GM10266 (cell line): ENCODE data around the gene MRPL49.

ENCODE experiments used
- DNase-seq: peaks from one replicate; pipeline ENCODE4 v3.0.0; 2012; ENCODE audit errors: extremely low spot score
- TF ChIP-seq, protein P1 (sequence below): IDR thresholded peaks from 2 replicates; pipeline ENCODE4 v1.5.1; 2012; ENCODE audit warnings: mild to moderate bottlenecking, low read depth; ENCODE audit not compliant: control insufficient read depth, insufficient read depth; ENCODE audit errors: missing control alignments

Gene MRPL49

DNA sequence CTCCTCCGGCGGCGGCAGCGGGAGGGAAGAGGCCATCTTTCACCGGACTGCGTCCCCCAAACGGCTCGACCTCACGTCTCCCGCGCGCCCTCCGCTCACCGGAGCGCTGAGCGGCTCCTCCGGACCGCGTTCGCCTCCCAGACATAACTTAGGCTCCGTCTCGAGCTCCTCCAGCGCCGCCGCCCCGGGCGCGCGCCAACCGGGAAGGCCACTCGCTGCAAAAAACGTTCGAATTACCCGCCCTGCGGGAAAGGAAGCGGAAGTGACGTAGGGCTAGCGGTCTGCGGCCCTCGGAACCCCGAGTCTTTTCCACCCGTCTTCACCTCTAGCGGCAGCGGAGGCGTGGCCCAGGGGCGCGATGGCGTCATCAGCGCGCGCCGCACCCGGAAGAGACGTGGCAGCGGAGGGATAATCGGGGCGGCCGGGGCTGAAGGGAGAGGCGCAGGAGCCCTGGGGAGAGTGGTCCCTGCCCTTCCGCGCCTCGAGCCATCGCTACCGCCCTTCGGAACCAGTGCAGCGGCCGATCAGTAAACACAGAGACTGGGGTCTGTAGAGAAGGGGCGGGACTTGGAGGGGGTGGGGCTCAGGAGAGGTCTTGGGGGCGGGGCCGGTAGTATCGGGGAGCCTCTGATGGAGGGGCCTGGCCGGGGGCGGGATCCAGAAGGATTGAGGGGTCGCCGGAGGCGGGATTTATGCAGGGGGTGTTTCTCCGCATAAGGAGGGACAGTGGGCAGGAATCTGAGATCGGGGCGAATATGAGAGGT is 38.1 kb upstream of the MRPL49 start, which contains the start of the genes CDCA5 and ZFPL1:
Gene CDCA5, minus strand, starts transcription at position 207 of the 764 bp plus-strand sequence. Its CDS starts 62 bp downstream, at position 145.
Gene ZFPL1, plus strand, starts transcription at position 389 of the 764 bp plus-strand sequence. CDS start 477 bp downstream, outside the sequence.
- DNase-seq: peak; percentile 98
- TF ChIP-seq, protein P1, sequence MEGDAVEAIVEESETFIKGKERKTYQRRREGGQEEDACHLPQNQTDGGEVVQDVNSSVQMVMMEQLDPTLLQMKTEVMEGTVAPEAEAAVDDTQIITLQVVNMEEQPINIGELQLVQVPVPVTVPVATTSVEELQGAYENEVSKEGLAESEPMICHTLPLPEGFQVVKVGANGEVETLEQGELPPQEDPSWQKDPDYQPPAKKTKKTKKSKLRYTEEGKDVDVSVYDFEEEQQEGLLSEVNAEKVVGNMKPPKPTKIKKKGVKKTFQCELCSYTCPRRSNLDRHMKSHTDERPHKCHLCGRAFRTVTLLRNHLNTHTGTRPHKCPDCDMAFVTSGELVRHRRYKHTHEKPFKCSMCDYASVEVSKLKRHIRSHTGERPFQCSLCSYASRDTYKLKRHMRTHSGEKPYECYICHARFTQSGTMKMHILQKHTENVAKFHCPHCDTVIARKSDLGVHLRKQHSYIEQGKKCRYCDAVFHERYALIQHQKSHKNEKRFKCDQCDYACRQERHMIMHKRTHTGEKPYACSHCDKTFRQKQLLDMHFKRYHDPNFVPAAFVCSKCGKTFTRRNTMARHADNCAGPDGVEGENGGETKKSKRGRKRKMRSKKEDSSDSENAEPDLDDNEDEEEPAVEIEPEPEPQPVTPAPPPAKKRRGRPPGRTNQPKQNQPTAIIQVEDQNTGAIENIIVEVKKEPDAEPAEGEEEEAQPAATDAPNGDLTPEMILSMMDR: no peak

DNA sequence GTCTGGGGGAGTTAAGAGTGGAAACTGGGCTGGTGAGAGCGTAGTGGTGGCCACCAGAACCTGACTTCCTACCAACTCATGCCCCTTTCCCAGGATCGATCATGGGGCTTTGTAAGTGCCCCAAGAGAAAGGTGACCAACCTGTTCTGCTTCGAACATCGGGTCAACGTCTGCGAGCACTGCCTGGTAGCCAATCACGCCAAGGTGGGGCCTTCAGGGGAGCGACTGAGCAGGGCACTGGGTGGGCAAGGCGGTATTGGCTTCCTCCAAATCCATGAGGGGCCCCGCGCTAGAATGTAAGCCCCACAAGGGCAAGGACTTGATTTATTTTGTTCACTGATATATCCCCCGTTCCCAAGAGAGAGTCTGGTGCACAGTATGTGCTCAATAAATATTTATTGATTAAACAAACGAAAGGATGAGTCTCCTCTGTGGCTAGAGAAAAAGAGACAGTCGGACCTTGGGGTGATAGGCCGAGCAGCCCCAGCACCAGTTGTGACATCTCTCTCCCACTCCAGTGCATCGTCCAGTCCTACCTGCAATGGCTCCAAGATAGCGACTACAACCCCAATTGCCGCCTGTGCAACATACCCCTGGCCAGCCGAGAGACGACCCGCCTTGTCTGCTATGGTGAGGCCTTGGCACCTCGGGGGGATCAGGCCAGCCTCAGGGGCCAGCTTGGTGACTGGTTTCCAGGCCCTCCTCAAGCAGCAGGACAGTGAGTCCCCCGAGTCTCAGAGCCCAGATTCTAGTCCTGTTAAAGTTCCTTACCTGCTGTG is 37.3 kb upstream of the MRPL49 start:
- TF ChIP-seq, protein P1: no peak
- DNase-seq: no peak

DNA sequence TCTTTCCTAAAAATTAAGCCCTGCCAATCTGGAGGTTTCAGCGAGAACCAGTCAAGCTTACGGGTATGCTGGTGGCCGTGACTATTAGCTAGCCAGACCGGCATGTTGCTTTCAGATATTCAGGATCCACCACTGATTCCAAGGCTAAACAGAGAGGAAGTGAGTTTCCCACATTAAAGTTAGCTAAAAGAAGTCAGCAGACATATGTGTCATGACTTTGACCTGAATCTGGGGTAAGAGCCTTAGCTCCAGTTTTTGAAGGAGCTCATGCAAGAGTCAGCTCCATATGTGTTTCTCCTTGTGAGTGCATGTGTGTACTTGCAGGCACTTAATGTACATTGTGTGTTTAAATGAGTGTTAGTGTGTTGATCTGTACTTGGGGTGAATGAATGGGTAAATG is 36.7 kb upstream of the MRPL49 start:
- TF ChIP-seq, protein P1: no peak
- no peak for DNase-seq

DNA sequence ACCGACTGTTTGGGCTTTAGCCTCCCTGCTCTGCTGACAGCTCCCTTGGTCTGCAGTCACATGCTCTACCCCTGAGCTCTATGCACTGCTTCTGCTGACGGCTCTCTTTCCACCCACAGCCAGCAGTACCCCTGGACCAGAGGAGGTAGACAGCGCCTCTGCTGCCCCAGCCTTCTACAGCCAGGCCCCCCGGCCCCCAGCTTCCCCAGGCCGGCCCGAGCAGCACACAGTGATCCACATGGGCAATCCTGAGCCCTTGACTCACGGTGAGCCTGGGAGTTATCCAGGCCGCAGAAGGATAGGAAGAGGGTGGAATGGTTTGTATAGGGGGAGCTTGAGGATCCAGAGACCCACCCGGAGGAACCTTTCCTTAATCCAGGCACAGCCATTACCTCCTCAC is 35.3 kb upstream of the MRPL49 start:
- TF ChIP-seq, protein P1: no peak
- DNase-seq: no peak

DNA sequence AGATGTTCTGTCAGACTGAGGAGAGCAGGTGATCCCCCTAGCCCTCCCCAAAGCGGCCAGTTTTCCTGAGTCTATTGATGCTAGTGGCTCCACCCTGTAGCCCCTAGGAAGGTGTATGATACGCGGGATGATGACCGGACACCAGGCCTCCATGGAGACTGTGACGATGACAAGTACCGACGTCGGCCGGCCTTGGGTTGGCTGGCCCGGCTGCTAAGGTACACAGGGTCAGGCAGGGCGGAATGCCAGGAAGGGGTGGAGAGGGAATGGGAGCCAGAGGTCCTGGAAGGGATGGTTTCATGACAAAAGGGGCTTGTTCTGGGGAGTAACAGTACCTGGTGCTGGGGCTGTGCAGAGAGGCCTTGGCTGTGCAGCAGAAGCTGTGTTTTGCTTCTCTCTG is 34.9 kb upstream of the MRPL49 start:
- TF ChIP-seq, protein P1: no peak

DNA sequence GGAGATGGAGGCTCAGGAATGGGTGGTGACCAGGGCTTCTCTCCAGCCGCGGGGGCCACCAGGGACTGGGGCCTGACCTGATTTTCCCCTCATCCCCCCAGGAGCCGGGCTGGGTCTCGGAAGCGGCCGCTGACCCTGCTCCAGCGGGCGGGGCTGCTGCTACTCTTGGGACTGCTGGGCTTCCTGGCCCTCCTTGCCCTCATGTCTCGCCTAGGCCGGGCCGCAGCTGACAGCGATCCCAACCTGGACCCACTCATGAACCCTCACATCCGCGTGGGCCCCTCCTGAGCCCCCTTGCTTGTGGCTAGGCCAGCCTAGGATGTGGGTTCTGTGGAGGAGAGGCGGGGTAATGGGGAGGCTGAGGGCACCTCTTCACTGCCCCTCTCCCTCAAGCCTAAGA is 34.3 kb upstream of the MRPL49 start:
- TF ChIP-seq, protein P1: no peak
- DNase-seq: no peak

More for the DNA sequence above, 34.9 kb upstream of the MRPL49 start:
- no peak for DNase-seq
